ENCODE results near the gene TMF1.

DNA sequence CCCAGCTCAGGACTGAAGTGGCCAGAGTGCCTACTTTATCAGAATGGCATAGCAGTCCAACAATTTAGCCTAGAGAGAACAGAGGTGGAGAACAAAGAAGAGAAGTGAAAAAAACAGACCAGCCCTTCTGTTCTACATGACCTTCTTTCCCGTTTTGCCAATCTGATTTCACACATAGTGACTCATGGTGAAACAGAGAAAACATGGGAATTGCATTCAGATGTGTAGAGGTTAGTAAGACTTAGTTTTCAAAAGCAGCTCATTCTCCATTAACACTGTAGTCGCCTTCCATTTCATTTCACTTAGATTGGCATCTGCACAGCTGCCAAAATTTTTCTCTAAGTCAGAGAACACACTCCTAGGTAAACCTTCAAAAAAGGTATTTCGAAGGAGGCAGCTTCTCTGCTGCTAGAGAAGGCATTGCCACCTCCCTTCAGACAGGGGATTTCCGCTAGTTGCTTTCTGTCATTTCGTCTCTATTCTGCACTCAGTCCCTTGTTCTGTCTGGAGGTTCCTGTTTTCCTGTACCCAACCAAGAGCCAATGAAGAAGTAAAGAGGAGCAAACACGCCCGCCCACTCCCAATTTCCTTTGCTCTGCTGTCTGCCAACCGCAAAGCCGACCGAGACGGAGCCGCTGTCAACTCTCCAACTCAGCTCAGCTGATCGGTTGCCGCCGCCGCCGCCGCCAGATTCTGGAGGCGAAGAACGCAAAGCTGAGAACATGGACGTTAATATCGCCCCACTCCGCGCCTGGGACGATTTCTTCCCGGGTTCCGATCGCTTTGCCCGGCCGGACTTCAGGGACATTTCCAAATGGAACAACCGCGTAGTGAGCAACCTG, 32.4 kb upstream of the TMF1 start, which contains the start of gene ARL6IP5:
- TF ChIP-seq, protein P1, sequence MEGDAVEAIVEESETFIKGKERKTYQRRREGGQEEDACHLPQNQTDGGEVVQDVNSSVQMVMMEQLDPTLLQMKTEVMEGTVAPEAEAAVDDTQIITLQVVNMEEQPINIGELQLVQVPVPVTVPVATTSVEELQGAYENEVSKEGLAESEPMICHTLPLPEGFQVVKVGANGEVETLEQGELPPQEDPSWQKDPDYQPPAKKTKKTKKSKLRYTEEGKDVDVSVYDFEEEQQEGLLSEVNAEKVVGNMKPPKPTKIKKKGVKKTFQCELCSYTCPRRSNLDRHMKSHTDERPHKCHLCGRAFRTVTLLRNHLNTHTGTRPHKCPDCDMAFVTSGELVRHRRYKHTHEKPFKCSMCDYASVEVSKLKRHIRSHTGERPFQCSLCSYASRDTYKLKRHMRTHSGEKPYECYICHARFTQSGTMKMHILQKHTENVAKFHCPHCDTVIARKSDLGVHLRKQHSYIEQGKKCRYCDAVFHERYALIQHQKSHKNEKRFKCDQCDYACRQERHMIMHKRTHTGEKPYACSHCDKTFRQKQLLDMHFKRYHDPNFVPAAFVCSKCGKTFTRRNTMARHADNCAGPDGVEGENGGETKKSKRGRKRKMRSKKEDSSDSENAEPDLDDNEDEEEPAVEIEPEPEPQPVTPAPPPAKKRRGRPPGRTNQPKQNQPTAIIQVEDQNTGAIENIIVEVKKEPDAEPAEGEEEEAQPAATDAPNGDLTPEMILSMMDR (IDR thresholded peaks at IDR 0.05; ENCODE audit: low read depth, low read length): no peak
- TF ChIP-seq EZH2phosphoT487 (IDR thresholded peaks at IDR 0.05; ENCODE audit: low read depth): no peak

Measured in OCI-LY3 (cell line).